Measurements from ENCODE around the gene PRKN. TPM values are rescaled to one million over a fixed set of nuclear protein-coding genes. Genes with fewer than 3 reads are reported as not detected.
A peak's percentile ranks its signal among the peaks of the same experiment; 100 is the strongest.

The PRKN gene
- total and polyA plus RNA-seq, 9 of the 15 experiments (the other 6 are each of a cell fraction or from before 2014, with no cell fraction given): 0.03 to 0.96 (median 0.15) TPM; not detected in 2

GRCh38 chr6:161442420-161442819, 1285.1 kb downstream of the PRKN start:
- intact Hi-C loops (cut with micrococcal nuclease) (no loop called here), in situ Hi-C loops (cut with MboI) (no loop called here)
- BruUV-seq (replicated peaks): no TSS peak
- Histone ChIP-seq H3K36me3 (ENCODE audit: control insufficient read depth, insufficient read depth, low read length) (no peaks in the 10 kb centered on the region), H3K4me1 (replicated peaks in 1 of 2; ENCODE audit: control insufficient read depth in 2 of 2, insufficient read depth in 2 of 2, low read length in 2 of 2) (peaks cover 4 to 7% of the 10 kb centered on the region in 2 experiments), H3K9ac (ENCODE audit: insufficient read depth in 1 of 2, low read depth in 2 of 2, low read length in 2 of 2) (no peak overlapping the region), H3K9me1 (ENCODE audit: control insufficient read depth, insufficient read depth, low read length) (no peaks in the 10 kb centered on the region), H3K4me3 (no peak overlapping the region), H3K27ac (ENCODE audit: extremely low read depth, low read depth, low read length) (no peak overlapping the region), H3K9me3 (replicated peaks; ENCODE audit: control insufficient read depth, insufficient read depth, low read depth, low read length) (no peaks in the 10 kb centered on the region), H2AFZ (ENCODE audit: low read depth, low read length) (no peak overlapping the region), H3K79me2 (ENCODE audit: control insufficient read depth, insufficient read depth, low read length) (no peaks in the 10 kb centered on the region), H3K27me3 (ENCODE audit: control insufficient read depth in 2 of 2, insufficient read depth in 2 of 2, low read length in 2 of 2) (peaks cover 56 to 80% of the 10 kb centered on the region in 2 experiments), H4K20me1 (replicated peaks; ENCODE audit: control insufficient read depth, insufficient read depth, low read length) (no peaks in the 10 kb centered on the region), H3K4me2 (ENCODE audit: insufficient read depth, low read length) (no peak overlapping the region)
- ChIA-PET POLR2A (no interaction called here), CTCF (ENCODE audit: low intra/inter-chr PET ratio) (no interaction called here)
- TF ChIP-seq EZH2 (IDR thresholded peaks at IDR 0.05; ENCODE audit: borderline replicate concordance, low read depth, low read length) (peak; percentile 93), ZFP36 (IDR thresholded peaks at IDR 0.05; ENCODE audit: low read depth, low read length, partially characterized antibody) (peak; percentile 21), ZNF217 (CRISPR knock-in tag; IDR thresholded peaks at IDR 0.05) (no peak)
- ATAC-seq (no peak), DNase-seq (ENCODE audit: extremely low read depth in 1 of 4, low spot score in 3 of 4) (no peak), FAIRE-seq (no peak)
- under 1% methylated on average over 15 of the region's 15 CpGs for WGBS (ENCODE audit: insufficient coverage, low coverage, missing lambda C conversion rate)

- no peak overlapping the region for H3K4me3 ChIP-seq
- WGBS (ENCODE audit: insufficient coverage, low coverage, missing lambda C conversion rate): 2% methylated on average over 4 of the region's 4 CpGs
- H3K79me2 ChIP-seq (ENCODE audit: control insufficient read depth, insufficient read depth, low read length): no peaks in the 10 kb centered on the region
- H3K9me3 ChIP-seq (replicated peaks; ENCODE audit: control insufficient read depth, insufficient read depth, low read depth, low read length): no peaks in the 10 kb centered on the region
- H3K4me2 ChIP-seq (ENCODE audit: insufficient read depth, low read length): no peak overlapping the region
- ChIA-PET POLR2A (interaction anchor here (0.8 to 1.6 kb wide), 3 partner anchors 11 to 42 kb away, joined by 3 to 5 read pairs (median 3); no protein-coding TSS in a partner anchor), CTCF (ENCODE audit: low intra/inter-chr PET ratio) (no interaction called here)
- no peaks in the 10 kb centered on the region for H4K20me1 ChIP-seq (replicated peaks; ENCODE audit: control insufficient read depth, insufficient read depth, low read length)
- no TSS peak for BruUV-seq (replicated peaks)
- H3K9me1 ChIP-seq (ENCODE audit: control insufficient read depth, insufficient read depth, low read length): no peaks in the 10 kb centered on the region
- in situ Hi-C loops (cut with MboI) (no loop called here), intact Hi-C loops (cut with micrococcal nuclease) (no loop called here)
- H2AFZ ChIP-seq (ENCODE audit: low read depth, low read length): no peak overlapping the region
- FAIRE-seq: no peak
- H3K27me3 ChIP-seq (ENCODE audit: control insufficient read depth in 2 of 2, insufficient read depth in 2 of 2, low read length in 2 of 2): peaks cover 57 to 68% of the 10 kb centered on the region in 2 experiments
- H3K27ac ChIP-seq (ENCODE audit: extremely low read depth, low read depth, low read length): no peak overlapping the region
- TF ChIP-seq SPI1 (IDR thresholded peaks at IDR 0.05; ENCODE audit: borderline replicate concordance, low read depth, low read length) (0 out of 2 replicates have a peak, but pooled peaks have one; percentile 10), LEF1 (IDR thresholded peaks at IDR 0.05) (no peak)
- ATAC-seq: no peak
- H3K4me1 ChIP-seq (replicated peaks in 1 of 2; ENCODE audit: control insufficient read depth in 2 of 2, insufficient read depth in 2 of 2, low read length in 2 of 2): peaks cover 4 to 7% of the 10 kb centered on the region in 2 experiments
- H3K9ac ChIP-seq (ENCODE audit: insufficient read depth in 1 of 2, low read depth in 2 of 2, low read length in 2 of 2): no peak overlapping the region
- no peak for DNase-seq (ENCODE audit: extremely low read depth in 1 of 4, low spot score in 3 of 4)
- H3K36me3 ChIP-seq (ENCODE audit: control insufficient read depth, insufficient read depth, low read length): no peaks in the 10 kb centered on the region
These were observed 1287.3 kb downstream of the PRKN start for GRCh38 chr6:161440299-161440698.
